Mucosa of rectum (tissue), 2 donors: ENCODE data around the gene CACNA1B.

ENCODE experiments used
- H3K27ac ChIP-seq, 2 donors: one replicate each; pipeline ENCODE4 v1.7.0; 2013; ENCODE audit warnings: inconsistent platforms in 2 of 2, low read depth in 2 of 2, low read length in 2 of 2
- H3K27me3 ChIP-seq, 2 donors: one replicate each; pipeline ENCODE4 v1.7.0; 2013; ENCODE audit warnings: low read length in 2 of 2; ENCODE audit not compliant: control insufficient read depth in 2 of 2, insufficient read depth in 2 of 2
- H3K36me3 ChIP-seq, 2 donors: one replicate each; pipeline ENCODE4 v1.7.0; 2013; ENCODE audit warnings: low read length in 2 of 2; ENCODE audit not compliant: control insufficient read depth in 2 of 2, insufficient read depth in 2 of 2
- H3K4me1 ChIP-seq, 2 donors: one replicate each; pipeline ENCODE4 v1.7.0; 2013; ENCODE audit warnings: low read length in 2 of 2, mild to moderate bottlenecking in 1 of 2; ENCODE audit not compliant: control insufficient read depth in 2 of 2, insufficient read depth in 2 of 2
- H3K4me3 ChIP-seq, 2 donors: one replicate each; pipeline ENCODE4 v1.7.0; 2013; ENCODE audit warnings: low read length in 2 of 2
- H3K9ac ChIP-seq, 2 donors: one replicate each; pipeline ENCODE4 v1.7.0; 2013; ENCODE audit warnings: low read length in 2 of 2, low read depth in 1 of 2, mild to moderate bottlenecking in 1 of 2
- H3K9me3 ChIP-seq, 2 donors: one replicate each; pipeline ENCODE4 v1.7.0; 2013; ENCODE audit warnings: low read length in 2 of 2; ENCODE audit not compliant: control insufficient read depth in 2 of 2
- donor health status: healthy.
- donor health status: Normal muscosa, but diverticular disease.

The CACNA1B gene

DNA sequence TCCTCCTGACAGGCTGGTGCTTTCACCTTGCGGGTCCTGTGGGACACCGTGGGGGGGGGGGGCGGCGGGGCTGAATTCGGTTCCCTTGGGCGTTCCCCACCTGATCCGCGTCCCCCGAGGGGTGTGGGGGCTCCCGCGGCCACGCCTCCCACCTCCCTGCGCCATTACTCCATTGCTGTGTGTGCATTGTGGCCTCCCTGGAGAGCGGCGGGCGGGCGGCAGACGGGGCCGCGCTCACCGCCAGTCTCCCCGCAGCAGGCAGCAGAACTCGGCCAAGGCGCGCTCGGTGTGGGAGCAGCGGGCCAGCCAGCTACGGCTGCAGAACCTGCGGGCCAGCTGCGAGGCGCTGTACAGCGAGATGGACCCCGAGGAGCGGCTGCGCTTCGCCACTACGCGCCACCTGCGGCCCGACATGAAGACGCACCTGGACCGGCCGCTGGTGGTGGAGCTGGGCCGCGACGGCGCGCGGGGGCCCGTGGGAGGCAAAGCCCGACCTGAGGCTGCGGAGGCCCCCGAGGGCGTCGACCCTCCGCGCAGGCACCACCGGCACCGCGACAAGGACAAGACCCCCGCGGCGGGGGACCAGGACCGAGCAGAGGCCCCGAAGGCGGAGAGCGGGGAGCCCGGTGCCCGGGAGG is 145.3 kb downstream of the CACNA1B start:
- Histone ChIP-seq H3K4me3 (no peak overlapping the region), H3K36me3 (no peaks in the 10 kb centered on the region), H3K9ac (no peak overlapping the region), H3K27me3 (peaks cover 2 to 8% of the 10 kb centered on the region in 2 donors), H3K9me3 (no peaks in the 10 kb centered on the region), H3K4me1 (no peaks in the 10 kb centered on the region), H3K27ac (no peak overlapping the region)

DNA sequence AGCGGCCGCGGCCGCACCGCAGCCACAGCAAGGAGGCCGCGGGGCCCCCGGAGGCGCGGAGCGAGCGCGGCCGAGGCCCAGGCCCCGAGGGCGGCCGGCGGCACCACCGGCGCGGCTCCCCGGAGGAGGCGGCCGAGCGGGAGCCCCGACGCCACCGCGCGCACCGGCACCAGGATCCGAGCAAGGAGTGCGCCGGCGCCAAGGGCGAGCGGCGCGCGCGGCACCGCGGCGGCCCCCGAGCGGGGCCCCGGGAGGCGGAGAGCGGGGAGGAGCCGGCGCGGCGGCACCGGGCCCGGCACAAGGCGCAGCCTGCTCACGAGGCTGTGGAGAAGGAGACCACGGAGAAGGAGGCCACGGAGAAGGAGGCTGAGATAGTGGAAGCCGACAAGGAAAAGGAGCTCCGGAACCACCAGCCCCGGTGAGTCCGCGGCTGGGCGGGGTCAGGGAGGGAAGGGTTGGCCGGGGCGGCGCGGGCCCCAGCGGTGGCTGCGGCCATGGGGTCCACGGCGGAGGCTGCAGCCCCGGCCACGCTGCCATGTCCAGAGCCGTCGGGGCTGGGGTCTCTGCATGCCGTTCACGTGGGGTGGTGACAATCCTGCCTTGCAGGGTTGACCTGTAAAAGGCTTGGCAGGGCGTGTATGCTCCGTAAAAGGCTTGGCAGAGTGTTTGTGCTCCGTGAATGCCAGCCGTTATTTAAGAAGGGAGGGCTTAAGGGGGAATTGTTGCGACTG is 146.0 kb downstream of the CACNA1B start:
- no peak overlapping the region for H3K9ac ChIP-seq
- H3K27me3 ChIP-seq, result peaks cover 2 to 8% of the 10 kb centered on the region in 2 donors
- no peak overlapping the region for H3K4me3 ChIP-seq

GRCh38 chr9:138024131-138024530 is 146.5 kb downstream of the CACNA1B start:
- H3K4me3 ChIP-seq, result no peak overlapping the region
- H3K9ac ChIP-seq, result no peak overlapping the region
- H3K27me3 ChIP-seq, result peaks cover 2 to 8% of the 10 kb centered on the region in 2 donors
- no peaks in the 10 kb centered on the region for H3K4me1 ChIP-seq
- no peaks in the 10 kb centered on the region for H3K9me3 ChIP-seq
- no peak overlapping the region for H3K27ac ChIP-seq
- H3K36me3 ChIP-seq, result no peaks in the 10 kb centered on the region

More for the DNA sequence above, 146.0 kb downstream of the CACNA1B start:
- Histone ChIP-seq H3K4me1 (no peaks in the 10 kb centered on the region), H3K9me3 (no peaks in the 10 kb centered on the region), H3K36me3 (no peaks in the 10 kb centered on the region), H3K27ac (no peak overlapping the region)

DNA sequence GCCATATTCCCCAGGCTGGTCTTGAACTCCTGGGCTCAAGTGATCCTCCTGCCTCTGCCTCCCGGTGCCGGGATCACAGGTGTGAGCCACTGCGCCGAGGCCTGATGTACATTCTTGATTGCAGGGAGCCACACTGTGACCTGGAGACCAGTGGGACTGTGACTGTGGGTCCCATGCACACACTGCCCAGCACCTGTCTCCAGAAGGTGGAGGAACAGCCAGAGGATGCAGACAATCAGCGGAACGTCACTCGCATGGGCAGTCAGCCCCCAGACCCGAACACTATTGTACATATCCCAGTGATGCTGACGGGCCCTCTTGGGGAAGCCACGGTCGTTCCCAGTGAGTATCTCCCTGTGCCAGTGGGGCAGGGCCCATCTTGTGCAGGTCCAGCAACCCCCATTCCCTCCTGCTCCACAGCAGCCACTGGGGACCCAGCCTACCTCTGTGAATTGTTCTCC is 147.3 kb downstream of the CACNA1B start:
- Histone ChIP-seq H3K27ac (no peak overlapping the region), H3K9me3 (no peaks in the 10 kb centered on the region), H3K9ac (no peak overlapping the region), H3K27me3 (peaks cover 2 to 8% of the 10 kb centered on the region in 2 donors), H3K4me3 (no peak overlapping the region), H3K4me1 (no peaks in the 10 kb centered on the region), H3K36me3 (no peaks in the 10 kb centered on the region)

DNA sequence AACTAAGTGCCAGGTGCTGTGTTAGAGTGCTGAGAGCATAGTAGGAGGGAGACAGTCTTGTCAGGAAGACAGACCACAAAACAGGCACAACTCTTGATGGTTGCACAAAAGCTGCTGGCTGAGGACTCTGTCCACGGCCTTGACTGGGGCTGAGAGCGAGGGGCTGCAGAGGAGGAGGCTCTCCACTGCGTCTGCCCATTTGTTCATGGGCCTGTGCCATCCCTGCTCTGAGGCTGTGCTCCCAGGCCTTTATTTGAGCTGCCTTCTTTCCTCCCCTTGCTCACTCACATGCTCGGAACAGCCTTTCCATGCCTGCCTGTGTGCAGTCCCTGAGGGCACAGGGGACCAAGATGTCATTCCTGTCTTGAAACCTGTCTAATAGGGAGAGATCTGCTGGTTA is 147.8 kb downstream of the CACNA1B start:
- no peak overlapping the region for H3K4me3 ChIP-seq
- peaks cover 2 to 8% of the 10 kb centered on the region in 2 donors for H3K27me3 ChIP-seq
- no peak overlapping the region for H3K27ac ChIP-seq
- no peaks in the 10 kb centered on the region for H3K36me3 ChIP-seq
- H3K4me1 ChIP-seq, result no peaks in the 10 kb centered on the region
- no peak overlapping the region for H3K9ac ChIP-seq
- no peaks in the 10 kb centered on the region for H3K9me3 ChIP-seq

DNA sequence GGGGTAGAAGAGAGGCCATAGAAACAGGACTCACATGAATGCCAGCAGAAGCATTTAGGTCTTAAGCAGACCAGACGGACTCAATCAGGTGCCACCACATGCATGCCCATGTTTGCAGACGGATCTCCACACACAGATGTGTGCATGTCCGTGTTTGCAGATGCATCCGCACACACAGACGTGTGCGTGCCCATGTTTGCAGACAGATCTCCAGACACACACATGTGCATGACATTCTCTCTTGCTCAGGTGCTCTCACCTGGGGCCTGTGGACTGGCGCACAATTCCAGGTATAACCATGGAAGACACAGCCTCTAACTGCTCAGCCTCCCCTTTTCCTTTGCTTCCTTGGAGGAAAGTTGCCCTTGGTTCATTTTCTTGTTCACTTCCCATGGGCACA is 148.3 kb downstream of the CACNA1B start:
- Histone ChIP-seq H3K27ac (no peak overlapping the region), H3K4me1 (no peaks in the 10 kb centered on the region), H3K9ac (no peak overlapping the region), H3K27me3 (peaks cover 2 to 8% of the 10 kb centered on the region in 2 donors), H3K4me3 (no peak overlapping the region), H3K36me3 (no peaks in the 10 kb centered on the region), H3K9me3 (no peaks in the 10 kb centered on the region)

DNA sequence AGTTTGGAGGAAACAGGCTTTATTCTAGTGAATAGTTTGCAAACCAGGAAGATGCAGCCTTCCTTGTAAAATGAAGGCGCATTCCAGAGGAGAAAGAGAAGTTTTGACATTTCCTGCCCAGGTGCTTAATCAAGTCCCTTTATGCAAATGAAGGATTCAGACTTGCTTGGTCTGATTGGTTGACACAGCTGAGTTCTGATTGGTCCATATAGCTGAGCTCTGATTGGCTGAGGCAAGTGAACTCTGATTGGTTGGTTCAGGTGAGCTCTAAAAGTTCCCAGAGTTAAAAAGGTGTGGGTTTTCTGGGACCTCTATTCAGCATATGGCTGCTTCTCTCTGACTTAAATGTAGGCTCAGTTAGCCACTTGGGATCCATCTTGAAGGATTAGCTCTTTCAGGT is 151.0 kb downstream of the CACNA1B start:
- no peak overlapping the region for H3K9ac ChIP-seq
- H3K27me3 ChIP-seq, result peaks cover 2 to 8% of the 10 kb centered on the region in 2 donors
- no peaks in the 10 kb centered on the region for H3K9me3 ChIP-seq
- no peak overlapping the region for H3K27ac ChIP-seq
- no peaks in the 10 kb centered on the region for H3K4me1 ChIP-seq
- H3K36me3 ChIP-seq, result no peaks in the 10 kb centered on the region
- no peak overlapping the region for H3K4me3 ChIP-seq

- no peaks in the 10 kb centered on the region for H3K9me3 ChIP-seq
- no peaks in the 10 kb centered on the region for H3K36me3 ChIP-seq
- H3K4me1 ChIP-seq, result no peaks in the 10 kb centered on the region
- no peak overlapping the region for H3K27ac ChIP-seq
- H3K4me3 ChIP-seq, result no peak overlapping the region
- peaks cover 0 to 4% of the 10 kb centered on the region in 2 donors for H3K27me3 ChIP-seq
- no peak overlapping the region for H3K9ac ChIP-seq
Measured at GRCh38 chr9:138031186-138031585, 153.6 kb downstream of the CACNA1B start.

DNA sequence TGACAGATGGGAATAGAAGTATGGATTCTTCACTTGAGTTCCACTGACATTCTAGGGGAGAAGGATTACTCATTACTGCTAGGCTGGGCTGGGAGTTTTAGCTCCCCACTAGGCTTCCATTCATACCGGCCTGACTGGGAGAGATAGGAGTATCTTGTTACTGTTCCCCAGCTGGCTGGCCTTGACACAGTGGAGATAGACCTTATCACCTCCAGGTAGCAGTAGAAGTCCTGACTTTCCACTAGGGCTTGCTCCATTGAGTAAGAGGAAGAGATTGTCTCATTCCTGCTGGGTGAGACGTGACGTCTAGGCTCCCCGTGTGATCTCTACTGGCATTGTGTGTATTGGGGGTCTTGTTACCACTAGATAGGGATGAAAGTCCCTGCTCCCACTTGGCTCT is 156.4 kb downstream of the CACNA1B start:
- Histone ChIP-seq H3K4me3 (no peak overlapping the region), H3K36me3 (no peaks in the 10 kb centered on the region), H3K9me3 (no peaks in the 10 kb centered on the region), H3K9ac (no peak overlapping the region), H3K27ac (no peak overlapping the region), H3K4me1 (no peaks in the 10 kb centered on the region), H3K27me3 (peaks cover 0 to 4% of the 10 kb centered on the region in 2 donors)

GRCh38 chr9:138037140-138037539 is 159.6 kb downstream of the CACNA1B start:
- Histone ChIP-seq H3K27ac (no peak overlapping the region), H3K4me1 (no peaks in the 10 kb centered on the region), H3K4me3 (no peak overlapping the region), H3K9ac (no peak overlapping the region), H3K36me3 (no peaks in the 10 kb centered on the region), H3K27me3 (peaks cover 0 to 4% of the 10 kb centered on the region in 2 donors), H3K9me3 (no peaks in the 10 kb centered on the region)
